Esophagus squamous epithelium (tissue), 4 donors: ENCODE results near the gene TMEM14A.

ENCODE experiments used
- CTCF ChIP-seq, 6 experiments: fragments of 450-650 bp in 4 of 6; fragments of 200-600 bp in 2 of 6; sonication (generic) in 2 of 6; IDR thresholded peaks; one replicate each; pipeline ENCODE4 v1.5.1; 2016 to 2019; ENCODE audit warnings: antibody characterized with exemption in 6 of 6, mild to moderate bottlenecking in 4 of 6, moderate library complexity in 4 of 6
- POLR2A ChIP-seq, 4 donors: fragments of 450-650 bp; IDR thresholded peaks; one replicate each; pipeline ENCODE4 v1.6.1; 2017; ENCODE audit warnings: antibody characterized with exemption in 4 of 4, mild to moderate bottlenecking in 4 of 4, moderate library complexity in 3 of 4

GRCh38 chr6:52643158-52643557 is 27.8 kb upstream of the TMEM14A start:
- TF ChIP-seq POLR2A (IDR thresholded peaks at IDR 0.05) (no peak), CTCF (IDR thresholded peaks at IDR 0.05) (no peak)
